ENCODE results near the gene TRAPPC6A. TPM values are rescaled to one million over a fixed set of nuclear protein-coding genes. Genes with fewer than 3 reads are reported as not detected.

Gene TRAPPC6A
- total and polyA plus RNA-seq, 9 of the 15 experiments (the other 6 are each of a cell fraction or from before 2014, with no cell fraction given), result 0.82 to 23.6 (median 11.6) TPM

DNA sequence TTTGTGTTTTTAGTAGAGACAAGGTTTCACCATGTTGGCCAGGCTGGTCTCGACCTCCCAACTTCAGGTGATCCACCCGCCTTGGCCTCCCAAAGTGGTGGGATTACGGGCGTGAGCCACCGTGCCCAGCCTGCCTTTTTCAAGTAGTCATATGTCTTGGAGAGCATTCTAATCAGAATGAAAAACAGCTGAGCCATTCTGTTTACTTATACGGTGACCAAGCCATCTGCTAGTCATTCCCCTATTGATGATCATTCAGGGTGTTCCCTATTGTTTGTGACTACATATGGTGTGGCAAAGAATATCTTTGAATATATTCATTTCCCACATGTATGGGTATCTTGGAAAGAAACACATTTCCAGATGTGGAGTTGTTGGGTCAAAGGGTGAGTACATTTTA lies 17.7 kb upstream of the TRAPPC6A start (continued):
- TF ChIP-seq BCOR (IDR thresholded peaks at IDR 0.05) (peak; percentile 43; the same call in 1 of the 2 replicates), ZNF184 (CRISPR knock-in tag; IDR thresholded peaks at IDR 0.05) (no peak), MAFG (tag; conservative IDR thresholded peaks at IDR 0.05) (peak; percentile 78), NCOA4 (IDR thresholded peaks at IDR 0.05; ENCODE audit: partially characterized antibody) (no peak), HLTF (IDR thresholded peaks at IDR 0.05) (no peak), NFRKB (IDR thresholded peaks at IDR 0.05; ENCODE audit: low read depth) (no peak), WHSC1 (IDR thresholded peaks at IDR 0.05; ENCODE audit: low read length) (no peak), KDM5B (IDR thresholded peaks at IDR 0.05; ENCODE audit: insufficient replicate concordance, low read depth, low read length) (no peak), CREBBP (IDR thresholded peaks at IDR 0.05; ENCODE audit: low read depth, low read length) (no peak), ZNF316 (IDR thresholded peaks at IDR 0.05) (peak; percentile 85)
- TF ChIP-seq, protein P1, sequence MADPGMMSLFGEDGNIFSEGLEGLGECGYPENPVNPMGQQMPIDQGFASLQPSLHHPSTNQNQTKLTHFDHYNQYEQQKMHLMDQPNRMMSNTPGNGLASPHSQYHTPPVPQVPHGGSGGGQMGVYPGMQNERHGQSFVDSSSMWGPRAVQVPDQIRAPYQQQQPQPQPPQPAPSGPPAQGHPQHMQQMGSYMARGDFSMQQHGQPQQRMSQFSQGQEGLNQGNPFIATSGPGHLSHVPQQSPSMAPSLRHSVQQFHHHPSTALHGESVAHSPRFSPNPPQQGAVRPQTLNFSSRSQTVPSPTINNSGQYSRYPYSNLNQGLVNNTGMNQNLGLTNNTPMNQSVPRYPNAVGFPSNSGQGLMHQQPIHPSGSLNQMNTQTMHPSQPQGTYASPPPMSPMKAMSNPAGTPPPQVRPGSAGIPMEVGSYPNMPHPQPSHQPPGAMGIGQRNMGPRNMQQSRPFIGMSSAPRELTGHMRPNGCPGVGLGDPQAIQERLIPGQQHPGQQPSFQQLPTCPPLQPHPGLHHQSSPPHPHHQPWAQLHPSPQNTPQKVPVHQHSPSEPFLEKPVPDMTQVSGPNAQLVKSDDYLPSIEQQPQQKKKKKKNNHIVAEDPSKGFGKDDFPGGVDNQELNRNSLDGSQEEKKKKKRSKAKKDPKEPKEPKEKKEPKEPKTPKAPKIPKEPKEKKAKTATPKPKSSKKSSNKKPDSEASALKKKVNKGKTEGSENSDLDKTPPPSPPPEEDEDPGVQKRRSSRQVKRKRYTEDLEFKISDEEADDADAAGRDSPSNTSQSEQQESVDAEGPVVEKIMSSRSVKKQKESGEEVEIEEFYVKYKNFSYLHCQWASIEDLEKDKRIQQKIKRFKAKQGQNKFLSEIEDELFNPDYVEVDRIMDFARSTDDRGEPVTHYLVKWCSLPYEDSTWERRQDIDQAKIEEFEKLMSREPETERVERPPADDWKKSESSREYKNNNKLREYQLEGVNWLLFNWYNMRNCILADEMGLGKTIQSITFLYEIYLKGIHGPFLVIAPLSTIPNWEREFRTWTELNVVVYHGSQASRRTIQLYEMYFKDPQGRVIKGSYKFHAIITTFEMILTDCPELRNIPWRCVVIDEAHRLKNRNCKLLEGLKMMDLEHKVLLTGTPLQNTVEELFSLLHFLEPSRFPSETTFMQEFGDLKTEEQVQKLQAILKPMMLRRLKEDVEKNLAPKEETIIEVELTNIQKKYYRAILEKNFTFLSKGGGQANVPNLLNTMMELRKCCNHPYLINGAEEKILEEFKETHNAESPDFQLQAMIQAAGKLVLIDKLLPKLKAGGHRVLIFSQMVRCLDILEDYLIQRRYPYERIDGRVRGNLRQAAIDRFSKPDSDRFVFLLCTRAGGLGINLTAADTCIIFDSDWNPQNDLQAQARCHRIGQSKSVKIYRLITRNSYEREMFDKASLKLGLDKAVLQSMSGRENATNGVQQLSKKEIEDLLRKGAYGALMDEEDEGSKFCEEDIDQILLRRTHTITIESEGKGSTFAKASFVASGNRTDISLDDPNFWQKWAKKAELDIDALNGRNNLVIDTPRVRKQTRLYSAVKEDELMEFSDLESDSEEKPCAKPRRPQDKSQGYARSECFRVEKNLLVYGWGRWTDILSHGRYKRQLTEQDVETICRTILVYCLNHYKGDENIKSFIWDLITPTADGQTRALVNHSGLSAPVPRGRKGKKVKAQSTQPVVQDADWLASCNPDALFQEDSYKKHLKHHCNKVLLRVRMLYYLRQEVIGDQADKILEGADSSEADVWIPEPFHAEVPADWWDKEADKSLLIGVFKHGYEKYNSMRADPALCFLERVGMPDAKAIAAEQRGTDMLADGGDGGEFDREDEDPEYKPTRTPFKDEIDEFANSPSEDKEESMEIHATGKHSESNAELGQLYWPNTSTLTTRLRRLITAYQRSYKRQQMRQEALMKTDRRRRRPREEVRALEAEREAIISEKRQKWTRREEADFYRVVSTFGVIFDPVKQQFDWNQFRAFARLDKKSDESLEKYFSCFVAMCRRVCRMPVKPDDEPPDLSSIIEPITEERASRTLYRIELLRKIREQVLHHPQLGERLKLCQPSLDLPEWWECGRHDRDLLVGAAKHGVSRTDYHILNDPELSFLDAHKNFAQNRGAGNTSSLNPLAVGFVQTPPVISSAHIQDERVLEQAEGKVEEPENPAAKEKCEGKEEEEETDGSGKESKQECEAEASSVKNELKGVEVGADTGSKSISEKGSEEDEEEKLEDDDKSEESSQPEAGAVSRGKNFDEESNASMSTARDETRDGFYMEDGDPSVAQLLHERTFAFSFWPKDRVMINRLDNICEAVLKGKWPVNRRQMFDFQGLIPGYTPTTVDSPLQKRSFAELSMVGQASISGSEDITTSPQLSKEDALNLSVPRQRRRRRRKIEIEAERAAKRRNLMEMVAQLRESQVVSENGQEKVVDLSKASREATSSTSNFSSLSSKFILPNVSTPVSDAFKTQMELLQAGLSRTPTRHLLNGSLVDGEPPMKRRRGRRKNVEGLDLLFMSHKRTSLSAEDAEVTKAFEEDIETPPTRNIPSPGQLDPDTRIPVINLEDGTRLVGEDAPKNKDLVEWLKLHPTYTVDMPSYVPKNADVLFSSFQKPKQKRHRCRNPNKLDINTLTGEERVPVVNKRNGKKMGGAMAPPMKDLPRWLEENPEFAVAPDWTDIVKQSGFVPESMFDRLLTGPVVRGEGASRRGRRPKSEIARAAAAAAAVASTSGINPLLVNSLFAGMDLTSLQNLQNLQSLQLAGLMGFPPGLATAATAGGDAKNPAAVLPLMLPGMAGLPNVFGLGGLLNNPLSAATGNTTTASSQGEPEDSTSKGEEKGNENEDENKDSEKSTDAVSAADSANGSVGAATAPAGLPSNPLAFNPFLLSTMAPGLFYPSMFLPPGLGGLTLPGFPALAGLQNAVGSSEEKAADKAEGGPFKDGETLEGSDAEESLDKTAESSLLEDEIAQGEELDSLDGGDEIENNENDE (IDR thresholded peaks at IDR 0.05; ENCODE audit: low read depth, low read length), result no peak
- TF ChIP-seq, protein P2, sequence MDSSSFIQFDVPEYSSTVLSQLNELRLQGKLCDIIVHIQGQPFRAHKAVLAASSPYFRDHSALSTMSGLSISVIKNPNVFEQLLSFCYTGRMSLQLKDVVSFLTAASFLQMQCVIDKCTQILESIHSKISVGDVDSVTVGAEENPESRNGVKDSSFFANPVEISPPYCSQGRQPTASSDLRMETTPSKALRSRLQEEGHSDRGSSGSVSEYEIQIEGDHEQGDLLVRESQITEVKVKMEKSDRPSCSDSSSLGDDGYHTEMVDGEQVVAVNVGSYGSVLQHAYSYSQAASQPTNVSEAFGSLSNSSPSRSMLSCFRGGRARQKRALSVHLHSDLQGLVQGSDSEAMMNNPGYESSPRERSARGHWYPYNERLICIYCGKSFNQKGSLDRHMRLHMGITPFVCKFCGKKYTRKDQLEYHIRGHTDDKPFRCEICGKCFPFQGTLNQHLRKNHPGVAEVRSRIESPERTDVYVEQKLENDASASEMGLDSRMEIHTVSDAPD (CRISPR knock-in tag; IDR thresholded peaks at IDR 0.05), result no peak
- TF ChIP-seq, protein P3, sequence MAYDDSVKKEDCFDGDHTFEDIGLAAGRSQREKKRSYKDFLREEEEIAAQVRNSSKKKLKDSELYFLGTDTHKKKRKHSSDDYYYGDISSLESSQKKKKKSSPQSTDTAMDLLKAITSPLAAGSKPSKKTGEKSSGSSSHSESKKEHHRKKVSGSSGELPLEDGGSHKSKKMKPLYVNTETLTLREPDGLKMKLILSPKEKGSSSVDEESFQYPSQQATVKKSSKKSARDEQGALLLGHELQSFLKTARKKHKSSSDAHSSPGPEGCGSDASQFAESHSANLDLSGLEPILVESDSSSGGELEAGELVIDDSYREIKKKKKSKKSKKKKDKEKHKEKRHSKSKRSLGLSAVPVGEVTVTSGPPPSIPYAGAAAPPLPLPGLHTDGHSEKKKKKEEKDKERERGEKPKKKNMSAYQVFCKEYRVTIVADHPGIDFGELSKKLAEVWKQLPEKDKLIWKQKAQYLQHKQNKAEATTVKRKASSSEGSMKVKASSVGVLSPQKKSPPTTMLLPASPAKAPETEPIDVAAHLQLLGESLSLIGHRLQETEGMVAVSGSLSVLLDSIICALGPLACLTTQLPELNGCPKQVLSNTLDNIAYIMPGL (CRISPR knock-in tag; IDR thresholded peaks at IDR 0.05), result no peak
- TF ChIP-seq, protein P4, sequence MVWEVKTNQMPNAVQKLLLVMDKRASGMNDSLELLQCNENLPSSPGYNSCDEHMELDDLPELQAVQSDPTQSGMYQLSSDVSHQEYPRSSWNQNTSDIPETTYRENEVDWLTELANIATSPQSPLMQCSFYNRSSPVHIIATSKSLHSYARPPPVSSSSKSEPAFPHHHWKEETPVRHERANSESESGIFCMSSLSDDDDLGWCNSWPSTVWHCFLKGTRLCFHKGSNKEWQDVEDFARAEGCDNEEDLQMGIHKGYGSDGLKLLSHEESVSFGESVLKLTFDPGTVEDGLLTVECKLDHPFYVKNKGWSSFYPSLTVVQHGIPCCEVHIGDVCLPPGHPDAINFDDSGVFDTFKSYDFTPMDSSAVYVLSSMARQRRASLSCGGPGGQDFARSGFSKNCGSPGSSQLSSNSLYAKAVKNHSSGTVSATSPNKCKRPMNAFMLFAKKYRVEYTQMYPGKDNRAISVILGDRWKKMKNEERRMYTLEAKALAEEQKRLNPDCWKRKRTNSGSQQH (CRISPR knock-in tag; IDR thresholded peaks at IDR 0.05), result no peak

Data from K562 (cell line).